OCI-LY1 (cell line): ENCODE results near the gene BPIFB6.

ENCODE experiments used
- H2AFZ ChIP-seq: fragments of 200-600 bp; sonication (generic), shearing (Covaris generic); 2 replicates; pipeline ENCODE4 v1.6.0; 2014; ENCODE audit warnings: antibody characterized with exemption, mild to moderate bottlenecking, low read length
- H3F3A ChIP-seq: fragments of 200-600 bp; sonication (generic), shearing (Covaris generic); 2 replicates; pipeline ENCODE4 v1.6.0; 2014; ENCODE audit warnings: mild to moderate bottlenecking, antibody characterized with exemption, low read length, moderate library complexity; ENCODE audit not compliant: insufficient read depth
- H3K27ac ChIP-seq: fragments of 200-600 bp; sonication (generic); 2 replicates; pipeline ENCODE4 v1.5.1; 2014; ENCODE audit warnings: low read length, mixed run types, mild to moderate bottlenecking, low read depth; ENCODE audit not compliant: poor library complexity, severe bottlenecking
- H3K27me3 ChIP-seq: fragments of 200-600 bp; sonication (generic); 2 replicates; pipeline ENCODE4 v1.6.0; 2014; ENCODE audit warnings: antibody characterized with exemption, mild to moderate bottlenecking, low read length, moderate library complexity; ENCODE audit not compliant: insufficient read depth
- H3K36me3 ChIP-seq: fragments of 200-600 bp; sonication (generic); 2 replicates; pipeline ENCODE4 v1.6.1; 2014; ENCODE audit warnings: mild to moderate bottlenecking, antibody characterized with exemption, low read length, moderate library complexity, mixed read lengths; ENCODE audit not compliant: insufficient read depth
- H3K4me1 ChIP-seq: fragments of 200-600 bp; sonication (generic); 2 replicates; pipeline ENCODE4 v1.5.1; 2014; ENCODE audit warnings: mild to moderate bottlenecking, low read length, moderate library complexity; ENCODE audit not compliant: insufficient read depth, severe bottlenecking
- H3K4me2 ChIP-seq: fragments of 200-600 bp; sonication (generic), shearing (Covaris generic); 2 replicates; pipeline ENCODE4 v1.6.1; 2014; ENCODE audit warnings: low read length
- H3K4me3 ChIP-seq: fragments of 200-600 bp; sonication (generic); 2 replicates; pipeline ENCODE4 v1.5.1; 2014; ENCODE audit warnings: low read length, low read depth, mild to moderate bottlenecking, mixed read lengths; ENCODE audit not compliant: poor library complexity, severe bottlenecking
- H3K79me2 ChIP-seq: fragments of 200-600 bp; shearing (Covaris generic); 2 replicates; pipeline ENCODE4 v1.6.1; 2016; ENCODE audit warnings: mixed run types, low read length, mixed read lengths; ENCODE audit not compliant: insufficient read depth
- H3K9ac ChIP-seq: fragments of 200-600 bp; sonication (generic), shearing (Covaris generic); 2 replicates; pipeline ENCODE4 v1.6.1; 2014; ENCODE audit warnings: mild to moderate bottlenecking, low read length, mixed read lengths
- H3K9me2 ChIP-seq: fragments of 200-600 bp; sonication (generic), shearing (Covaris generic); 2 replicates; pipeline ENCODE4 v1.6.1; 2014; ENCODE audit warnings: low read depth, mild to moderate bottlenecking, low read length, mixed read lengths
- H3K9me3 ChIP-seq: fragments of 200-600 bp; shearing (Covaris generic); 2 replicates; pipeline ENCODE4 v1.6.1; 2014; ENCODE audit warnings: low read length, mixed read lengths
- H4K20me1 ChIP-seq: fragments of 200-600 bp; sonication (generic), shearing (Covaris generic); 2 replicates; pipeline ENCODE4 v1.6.0; 2016; ENCODE audit warnings: mild to moderate bottlenecking, low read length; ENCODE audit not compliant: insufficient read depth
- CTCF ChIP-seq: fragments of 200-600 bp; sonication (generic), shearing (Covaris generic); IDR thresholded peaks from 2 replicates; pipeline ENCODE4 v1.5.1; 2017; ENCODE audit warnings: mild to moderate bottlenecking, antibody characterized with exemption, low read length, moderate library complexity, mixed read lengths
- EZH2 ChIP-seq: fragments of 200-600 bp; sonication (generic), shearing (Covaris generic); IDR thresholded peaks from 2 replicates; pipeline ENCODE4 v1.8.0; 2017; ENCODE audit warnings: borderline replicate concordance, mixed run types, mild to moderate bottlenecking, antibody characterized with exemption, low read length, moderate library complexity, mixed read lengths

BPIFB6 gene

GRCh38 chr20:32986331-32986966 lies 45.0 kb upstream of the BPIFB6 start:
- no peaks in the 10 kb centered on the region for H3K36me3 ChIP-seq
- no peak overlapping the region for H2AFZ ChIP-seq
- no peak overlapping the region for H3K9ac ChIP-seq
- no peaks in the 10 kb centered on the region for H3K79me2 ChIP-seq
- H3K27me3 ChIP-seq, result no peaks in the 10 kb centered on the region; the same call in 1 of the 2 replicates
- TF ChIP-seq EZH2, result no peak
- TF ChIP-seq CTCF, result no peak
- H3K4me1 ChIP-seq, result no peaks in the 10 kb centered on the region
- no peaks in the 10 kb centered on the region for H3F3A ChIP-seq
- no peaks in the 10 kb centered on the region for H3K9me3 ChIP-seq
- H4K20me1 ChIP-seq, result no peaks in the 10 kb centered on the region
- no peak overlapping the region for H3K4me2 ChIP-seq
- no peak overlapping the region for H3K4me3 ChIP-seq
- H3K27ac ChIP-seq, result no peak overlapping the region
- no peaks in the 10 kb centered on the region for H3K9me2 ChIP-seq

- Histone ChIP-seq H2AFZ (no peak overlapping the region), H4K20me1 (no peaks in the 10 kb centered on the region), H3K36me3 (no peaks in the 10 kb centered on the region), H3K4me2 (no peak overlapping the region), H3K9ac (no peak overlapping the region), H3K4me1 (no peaks in the 10 kb centered on the region), H3K27ac (no peak overlapping the region), H3K9me3 (no peaks in the 10 kb centered on the region), H3K9me2 (no peaks in the 10 kb centered on the region), H3K27me3 (no peaks in the 10 kb centered on the region; the same call in 1 of the 2 replicates), H3K79me2 (no peaks in the 10 kb centered on the region), H3F3A (no peaks in the 10 kb centered on the region), H3K4me3 (no peak overlapping the region)
- TF ChIP-seq EZH2, result no peak
- no peak for TF ChIP-seq CTCF
These were observed 44.2 kb upstream of the BPIFB6 start for GRCh38 chr20:32987044-32987825.

- Histone ChIP-seq H3K9ac (no peak overlapping the region), H3K79me2 (no peaks in the 10 kb centered on the region), H3K4me2 (no peak overlapping the region), H3K4me1 (no peaks in the 10 kb centered on the region), H3F3A (no peaks in the 10 kb centered on the region), H3K9me3 (no peaks in the 10 kb centered on the region), H4K20me1 (no peaks in the 10 kb centered on the region), H3K9me2 (no peaks in the 10 kb centered on the region), H3K27ac (no peak overlapping the region), H3K27me3 (no peaks in the 10 kb centered on the region; the same call in 1 of the 2 replicates), H3K4me3 (no peak overlapping the region), H3K36me3 (no peaks in the 10 kb centered on the region), H2AFZ (no peak overlapping the region)
- TF ChIP-seq EZH2 (no peak), CTCF (no peak)
These were observed 43.4 kb upstream of the BPIFB6 start for GRCh38 chr20:32988008-32988407.
